Measurements from ENCODE around the gene HLA-DMA.
"Not testable (repeated sequence)": the region's sequence is repeated elsewhere in the genome, so short reads cannot be mapped to it uniquely, and the experiment has no call there.

HLA-DMA gene

DNA sequence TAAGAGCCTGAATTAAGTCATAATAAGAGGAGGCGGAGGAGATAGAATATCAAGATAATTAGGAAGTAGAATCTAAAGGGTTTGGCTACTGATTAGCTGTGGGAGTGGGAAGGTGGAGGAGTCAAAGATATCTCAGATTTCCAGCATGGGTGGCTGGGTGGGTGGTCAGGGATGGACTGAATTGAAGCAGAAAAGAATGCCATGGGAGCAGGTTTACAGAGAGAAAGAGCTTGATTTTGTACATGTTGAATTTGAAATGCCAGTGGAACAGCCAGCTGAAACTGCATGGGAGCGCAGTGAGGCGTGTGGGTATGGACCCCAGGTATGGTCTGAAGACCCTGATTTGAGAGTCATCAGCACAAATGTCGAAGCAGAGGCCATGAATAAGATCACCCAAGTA lies 1.4 kb upstream of the HLA-DMA start:
- no peak for DNase-seq

DNA sequence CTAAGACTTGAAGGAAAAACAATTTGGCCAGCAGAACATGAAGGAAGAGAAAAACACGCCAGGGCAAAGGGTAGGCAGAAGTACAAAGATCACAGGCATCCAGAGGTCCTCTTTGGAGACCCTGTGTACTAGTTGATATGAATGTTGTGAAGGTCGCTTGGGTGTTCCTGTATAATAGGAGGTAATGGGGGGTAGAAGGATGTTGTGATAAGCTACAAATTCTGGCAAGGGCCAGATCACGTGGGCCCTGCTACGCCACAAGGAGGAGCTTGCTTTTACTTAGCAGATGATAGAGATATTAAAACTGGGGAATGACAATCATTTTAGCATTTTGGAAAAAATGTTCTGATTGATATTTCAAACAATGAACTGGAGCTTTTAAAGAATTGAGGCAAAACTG lies 878 bp upstream of the HLA-DMA start:
- DNase-seq, result no peak

- no peak for DNase-seq
Observed at GRCh38 chr6:32950449-32950848, 2.4 kb downstream of the HLA-DMA start.

DNA sequence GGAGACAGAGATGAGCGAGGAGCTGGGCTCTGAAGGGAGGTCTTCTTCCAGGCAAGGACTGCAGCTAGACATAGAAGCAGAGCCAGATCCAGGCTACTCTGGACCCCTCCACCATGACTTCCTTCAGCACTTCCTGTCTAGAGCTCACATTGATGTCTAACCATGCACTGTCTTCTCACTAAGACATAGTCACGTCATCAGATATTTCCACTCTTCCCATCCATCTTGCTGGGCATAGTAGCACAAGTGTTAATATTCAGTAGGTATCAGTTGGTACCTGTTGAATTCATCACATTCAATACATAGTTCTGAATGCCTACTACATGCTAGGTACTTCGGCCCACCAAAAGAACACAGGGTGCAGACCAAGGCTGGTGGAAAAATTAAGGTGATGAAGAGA lies 2.9 kb downstream of the HLA-DMA start:
- DNase-seq, result peak; percentile 21

DNA sequence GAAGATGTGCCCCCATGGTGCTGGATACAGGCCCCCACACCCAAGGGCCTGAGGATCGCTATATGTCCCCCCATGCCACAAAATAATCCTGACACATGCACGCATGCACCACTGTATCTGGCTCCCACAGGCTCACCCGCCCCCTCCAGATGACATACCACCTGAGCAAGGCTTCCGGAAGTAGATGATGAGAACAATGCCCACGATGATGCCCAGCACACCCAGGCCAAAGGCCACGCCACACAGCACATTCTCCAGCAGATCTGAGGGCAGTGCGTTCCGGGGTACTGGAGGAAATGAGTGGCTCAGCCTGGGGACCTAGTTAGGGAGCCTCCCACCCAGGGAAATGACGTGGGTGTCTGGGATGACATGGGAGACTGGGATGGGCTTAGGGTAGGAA lies 3.8 kb downstream of the HLA-DMA start:
- no peak for DNase-seq

GRCh38 chr6:32947552-32948465 lies 5.1 kb downstream of the HLA-DMA start:
- DNase-seq, result peak; percentile 63

- no peak for DNase-seq
Observed at GRCh38 chr6:32946893-32947292, 6.0 kb downstream of the HLA-DMA start.

- no peak for DNase-seq
Observed at GRCh38 chr6:32945953-32946352, 6.9 kb downstream of the HLA-DMA start.

- peak; percentile 44 for DNase-seq
Observed at GRCh38 chr6:32945108-32945760, 7.7 kb downstream of the HLA-DMA start.

DNA sequence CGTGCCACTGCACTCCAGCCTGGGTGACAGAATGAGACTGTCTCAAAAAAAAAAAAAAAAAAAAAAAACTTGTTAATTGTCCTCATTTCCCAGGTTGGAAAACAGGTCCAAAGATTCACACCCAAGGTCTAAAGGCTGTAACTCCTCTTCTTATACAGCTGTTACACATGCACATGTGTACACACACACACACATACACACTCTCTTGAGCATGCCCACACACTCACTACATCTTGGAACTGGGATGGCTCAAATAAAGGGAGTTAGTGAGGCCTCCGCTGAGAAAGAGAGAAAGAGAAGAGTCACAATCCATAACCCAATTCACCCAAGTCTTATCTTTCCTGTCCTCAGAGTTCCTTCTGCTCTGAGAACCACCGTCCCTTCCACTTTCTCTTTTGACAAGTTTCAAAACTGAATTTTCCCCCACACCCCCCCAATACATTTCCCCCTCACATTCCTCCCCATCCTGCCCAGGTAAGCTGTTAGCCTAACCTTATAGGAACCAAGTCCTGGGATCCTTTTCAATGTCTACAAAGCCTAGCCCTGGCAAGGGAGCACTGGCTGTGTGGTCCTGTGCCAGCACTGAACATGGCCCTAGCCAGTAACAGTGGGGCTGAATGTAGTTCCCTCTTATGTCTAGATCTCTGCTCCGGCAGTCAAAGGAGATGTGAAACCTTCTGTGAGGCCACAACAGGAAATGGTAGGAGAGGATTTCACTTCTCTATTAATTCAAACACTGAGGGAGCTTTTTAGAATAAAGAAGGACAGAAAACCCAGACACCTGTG lies 8.8 kb downstream of the HLA-DMA start:
- DNase-seq, result peak; percentile 60

GRCh38 chr6:32942555-32943123 lies 10.3 kb downstream of the HLA-DMA start:
- not testable (repeated sequence) for DNase-seq

DNA sequence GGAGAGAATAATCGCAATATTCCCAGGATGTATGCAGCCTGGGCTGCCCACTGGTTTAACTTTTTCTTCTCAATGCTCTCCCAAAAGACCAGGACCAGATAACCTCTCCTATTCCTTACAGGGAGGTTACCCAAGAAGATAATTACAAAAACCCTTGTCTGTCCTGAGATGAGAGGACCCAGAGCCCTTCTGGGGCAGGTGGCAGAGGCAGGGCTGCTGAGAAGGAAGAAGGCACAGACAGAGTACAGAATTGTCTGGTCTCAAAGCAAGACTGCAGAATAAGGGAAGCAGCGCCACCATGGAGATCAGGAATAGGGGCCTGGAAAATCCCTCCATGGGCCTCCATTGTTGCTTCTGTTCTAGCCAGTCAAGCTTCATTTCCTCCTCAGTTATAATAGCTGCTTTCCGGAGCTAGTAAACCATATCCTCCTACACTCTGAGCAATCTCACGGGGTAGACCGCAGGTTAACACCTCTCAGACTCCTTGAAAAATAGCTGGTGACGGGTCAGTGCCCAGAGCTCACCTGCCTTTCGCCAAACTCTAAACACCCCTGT lies 11.6 kb downstream of the HLA-DMA start:
- DNase-seq, result peak; percentile 75

- DNase-seq, result peak; percentile 85
Observed at GRCh38 chr6:32940656-32941213, 12.2 kb downstream of the HLA-DMA start, which contains the start of gene HLA-DMB. Gene HLA-DMB (minus strand): TSS chr6:32941028. CDS start chr6:32940807, 221 bp downstream.

DNA sequence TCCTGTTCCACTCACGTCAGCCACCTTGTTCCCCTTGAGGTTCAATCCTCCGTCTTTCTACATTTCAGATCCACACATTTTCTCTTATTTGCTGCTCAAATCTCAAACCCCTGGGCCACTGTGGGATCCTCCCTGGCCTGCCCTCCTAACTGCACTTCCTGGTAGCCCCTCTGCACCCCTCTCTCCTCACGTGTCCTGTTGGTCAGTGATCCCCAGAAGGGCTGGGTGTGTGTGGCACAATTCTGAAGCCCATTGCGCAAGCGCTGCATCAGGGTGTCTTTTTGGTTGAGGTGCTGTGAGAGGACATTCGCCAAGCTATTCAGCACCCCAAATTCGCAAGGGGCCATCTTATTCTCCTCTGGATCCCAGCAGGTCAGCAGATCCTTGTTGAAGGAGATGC lies 14.4 kb downstream of the HLA-DMA start:
- DNase-seq, result no peak

DNA sequence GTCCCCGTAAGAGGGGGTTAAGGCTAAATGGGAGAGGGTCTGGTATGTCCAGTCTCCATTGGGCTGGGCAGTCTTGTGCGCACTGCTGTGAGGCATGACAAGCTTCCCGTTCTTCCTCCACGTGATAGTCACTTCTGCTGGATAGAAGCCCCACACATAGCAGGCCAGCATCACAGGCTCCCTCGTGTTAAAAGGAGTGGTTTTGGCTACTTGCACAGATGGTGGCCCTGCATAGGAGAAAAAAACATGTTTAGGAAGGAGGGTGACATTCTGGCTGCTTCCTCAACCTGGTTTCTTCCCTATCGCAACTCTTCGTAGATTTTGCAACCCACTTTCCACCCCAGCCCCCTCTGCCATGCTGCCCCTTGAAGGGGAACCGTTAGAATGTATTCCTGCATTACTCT lies 15.7 kb downstream of the HLA-DMA start:
- no peak for DNase-seq

GRCh38 chr6:32936239-32937152 lies 16.4 kb downstream of the HLA-DMA start:
- DNase-seq, result no peak

DNA sequence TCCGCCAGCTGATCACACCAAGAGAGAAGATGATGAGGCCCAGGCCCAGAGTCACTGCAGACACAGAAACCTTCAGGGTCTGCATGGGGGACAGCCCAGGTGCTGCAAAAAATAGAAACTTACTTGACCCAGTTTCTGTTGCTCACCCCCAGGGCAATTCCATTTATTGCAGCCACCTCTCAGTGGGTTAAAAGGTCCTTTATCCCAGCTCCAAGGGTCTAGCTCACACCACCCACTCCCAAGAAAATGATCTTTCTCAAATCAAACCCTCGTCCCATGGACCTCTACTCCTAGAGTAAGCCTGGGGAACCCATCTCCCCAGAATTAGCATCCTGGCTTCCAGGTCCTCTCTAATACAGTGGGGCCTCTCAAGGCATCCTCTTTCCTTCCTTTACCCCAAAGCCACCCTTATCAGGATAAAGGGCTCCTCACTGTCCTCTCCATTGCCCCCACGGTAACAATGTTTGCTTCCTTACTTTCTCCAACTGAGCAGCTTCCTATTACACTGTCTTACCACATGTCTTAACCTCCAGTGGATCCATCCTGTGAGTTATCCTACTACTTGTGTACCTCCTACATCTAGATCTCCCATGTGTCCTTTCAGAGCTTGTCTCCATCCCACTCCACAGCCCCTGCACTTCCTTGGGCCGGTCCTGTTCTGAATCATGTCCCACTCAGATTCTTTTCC lies 17.2 kb downstream of the HLA-DMA start:
- DNase-seq, result no peak

- peak; percentile 81 for DNase-seq
Observed at GRCh38 chr6:32933661-32934085, 19.2 kb downstream of the HLA-DMA start.

DNA sequence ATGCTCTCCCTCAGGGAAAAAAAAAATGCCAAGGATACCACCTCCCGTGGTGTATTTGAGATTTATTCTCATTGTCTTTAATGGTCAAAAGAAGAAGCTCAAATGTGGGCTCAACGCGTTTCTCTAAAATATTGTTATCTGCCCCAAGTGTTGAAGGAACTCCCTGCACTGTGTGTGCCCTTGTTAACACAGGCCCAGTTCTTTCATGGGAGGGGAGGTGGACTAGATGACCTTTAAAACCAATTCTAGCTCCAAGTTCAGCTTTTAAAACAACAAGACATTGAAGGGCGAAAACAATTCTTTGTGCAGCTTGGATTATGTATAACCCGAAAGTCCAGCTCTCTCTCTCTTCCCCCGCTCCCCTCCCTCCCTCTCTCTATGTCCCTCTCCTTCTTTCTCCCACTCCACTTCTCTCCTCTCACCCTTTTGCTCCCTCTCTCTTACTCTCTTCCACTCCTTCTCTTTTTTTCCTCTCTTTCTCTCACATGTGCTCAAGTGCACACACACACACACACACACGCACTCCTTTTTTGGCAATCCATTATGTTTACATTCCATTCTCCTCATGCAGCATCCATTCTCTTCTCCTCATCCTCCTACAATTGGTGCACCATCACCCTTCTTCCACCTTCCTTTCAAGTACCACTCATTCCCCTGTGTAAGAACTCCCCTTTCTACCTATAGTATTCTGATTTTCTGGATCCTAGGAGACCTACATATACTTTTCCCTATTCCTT lies 20.6 kb downstream of the HLA-DMA start:
- DNase-seq, result no peak

GRCh38 chr6:32931211-32931610 lies 21.7 kb downstream of the HLA-DMA start:
- no peak for DNase-seq

Data from CD4-positive, alpha-beta T cell treated with Interleukin-17A for 1 hour (primary cell).